Neuronal stem cell (in vitro differentiated cells): ENCODE results near the gene SALL4.
A peak's percentile ranks its signal among the peaks of the same experiment; 100 is the strongest.
"Not testable (repeated sequence)": the region's sequence is repeated elsewhere in the genome, so short reads cannot be mapped to it uniquely, and the experiment has no call there.

Experiments
- DNase-seq: peaks from one replicate; pipeline ENCODE4 v3.0.0-alpha.2; 2013; ENCODE audit warnings: low spot score
- H2AFZ ChIP-seq: one replicate; pipeline ENCODE4 v1.6.1; 2013; ENCODE audit warnings: mild to moderate bottlenecking, low read length, inconsistent platforms
- H2AK5ac ChIP-seq: 2 replicates; pipeline ENCODE4 v1.6.1; 2013; ENCODE audit warnings: low read depth, mild to moderate bottlenecking, inconsistent platforms, low read length, moderate library complexity, mixed read lengths
- H2BK120ac ChIP-seq: 2 replicates; pipeline ENCODE4 v1.6.1; 2013; ENCODE audit warnings: low read depth, mild to moderate bottlenecking, inconsistent platforms, low read length, moderate library complexity, mixed read lengths
- H2BK12ac ChIP-seq: one replicate; pipeline ENCODE4 v1.6.1; 2013; ENCODE audit warnings: low read length, inconsistent platforms
- H2BK15ac ChIP-seq: 2 replicates; pipeline ENCODE4 v1.6.1; 2013; ENCODE audit warnings: mild to moderate bottlenecking, low read length, inconsistent platforms, mixed read lengths
- H2BK5ac ChIP-seq: one replicate; pipeline ENCODE4 v1.6.1; 2013; ENCODE audit warnings: inconsistent platforms, mild to moderate bottlenecking, low read length, moderate library complexity
- H3K14ac ChIP-seq: one replicate; pipeline ENCODE4 v1.6.1; 2013; ENCODE audit warnings: low read length, inconsistent platforms
- H3K18ac ChIP-seq: 2 replicates; pipeline ENCODE4 v1.6.1; 2013; ENCODE audit warnings: low read length, inconsistent platforms
- H3K23ac ChIP-seq: 2 replicates; pipeline ENCODE4 v1.6.1; 2013; ENCODE audit warnings: low read depth, mild to moderate bottlenecking, mixed read lengths, low read length, inconsistent platforms; ENCODE audit not compliant: poor library complexity
- H3K27ac ChIP-seq: replicated peaks from 3 replicates; pipeline ENCODE4 v1.5.1; 2013; ENCODE audit warnings: low read length, inconsistent platforms
- H3K27me3 ChIP-seq, 3 experiments: 2 replicates each; pipeline ENCODE4 v1.6.1; 2013; ENCODE audit warnings: low read length in 3 of 3, mild to moderate bottlenecking in 2 of 3, inconsistent platforms in 1 of 3, low read depth in 1 of 3, mixed read lengths in 1 of 3, moderate library complexity in 1 of 3; ENCODE audit not compliant: control insufficient read depth in 3 of 3, insufficient read depth in 3 of 3
- H3K36me3 ChIP-seq, 2 donors: replicated peaks in 1 of 2; 2 replicates each; pipeline ENCODE4 v1.6.1; 2013; ENCODE audit warnings: low read length in 2 of 2; ENCODE audit not compliant: control insufficient read depth in 2 of 2, insufficient read depth in 2 of 2
- H3K4ac ChIP-seq: 2 replicates; pipeline ENCODE4 v1.6.1; 2013; ENCODE audit warnings: inconsistent platforms, mild to moderate bottlenecking, low read length, moderate library complexity
- H3K4me1 ChIP-seq, 2 donors: 1 replicate in 1 of 2; 2 replicates in 1 of 2; pipeline ENCODE4 v1.6.1; 2013; ENCODE audit warnings: low read length in 2 of 2, low read depth in 1 of 2; ENCODE audit not compliant: control insufficient read depth in 2 of 2, insufficient read depth in 1 of 2
- H3K4me2 ChIP-seq: one replicate; pipeline ENCODE4 v1.6.1; 2013; ENCODE audit warnings: mild to moderate bottlenecking, low read length, inconsistent platforms; ENCODE audit not compliant: insufficient read depth, poor library complexity, severe bottlenecking
- H3K4me3 ChIP-seq, 2 donors: 2 replicates each; pipeline ENCODE4 v1.5.1; 2013; ENCODE audit warnings: low read length in 2 of 2, mild to moderate bottlenecking in 2 of 2, inconsistent platforms in 1 of 2, moderate library complexity in 1 of 2
- H3K79me1 ChIP-seq: one replicate; pipeline ENCODE4 v1.6.1; 2013; ENCODE audit warnings: low read depth, mild to moderate bottlenecking, inconsistent platforms, low read length, moderate library complexity
- H3K9ac ChIP-seq: one replicate; pipeline ENCODE4 v1.6.1; 2013; ENCODE audit warnings: mild to moderate bottlenecking, low read depth, low read length, inconsistent platforms; ENCODE audit not compliant: poor library complexity
- H3K9me3 ChIP-seq, 2 donors: replicated peaks in 1 of 2; 2 replicates each; pipeline versions ENCODE3 to v1.6.1; 2013; ENCODE audit warnings: low read length in 2 of 2, mild to moderate bottlenecking in 2 of 2, inconsistent platforms in 1 of 2, low read depth in 1 of 2, mixed read lengths in 1 of 2, moderate library complexity in 1 of 2; ENCODE audit not compliant: control insufficient read depth in 2 of 2, insufficient read depth in 1 of 2
- H4K8ac ChIP-seq: one replicate; pipeline ENCODE4 v1.6.1; 2013; ENCODE audit warnings: low read depth, mild to moderate bottlenecking, inconsistent platforms, low read length, moderate library complexity
- H4K91ac ChIP-seq: one replicate; pipeline ENCODE4 v1.6.1; 2013; ENCODE audit warnings: low read length, low read depth, mild to moderate bottlenecking, inconsistent platforms; ENCODE audit not compliant: poor library complexity
- WGBS, 2 donors: extraction: QIAGEN DNeasy Blood & Tissue Kit; methylation state at CpG; one replicate each; pipeline ENCODE4 v1.1.7; 2013; ENCODE audit warnings: missing lambda C conversion rate in 2 of 2, mixed read lengths in 1 of 2; ENCODE audit not compliant: insufficient read length in 2 of 2, insufficient replicate concordance in 1 of 2; ENCODE audit errors: extremely low coverage in 2 of 2; 5-methylcytosine and 5-hydroxymethylcytosine counted together

Gene SALL4

GRCh38 chr20:51816856-51817255, 14.5 kb upstream of the SALL4 start:
- not testable (repeated sequence) for H3K23ac ChIP-seq, H3K4me3 ChIP-seq, H3K27me3 ChIP-seq, H3K4ac ChIP-seq, H3K9me3 ChIP-seq, H3K27ac ChIP-seq, H3K4me1 ChIP-seq, H2AFZ ChIP-seq, H3K18ac ChIP-seq, H2AK5ac ChIP-seq, H4K8ac ChIP-seq, H3K14ac ChIP-seq, H2BK12ac ChIP-seq, H2BK120ac ChIP-seq, H2BK15ac ChIP-seq, H3K79me1 ChIP-seq, H2BK5ac ChIP-seq, H4K91ac ChIP-seq, H3K36me3 ChIP-seq, H3K9ac ChIP-seq, H3K4me2 ChIP-seq, DNase-seq
- no CpG with 5 or more reads among the region's 8 CpGs for WGBS, 2 donors

GRCh38 chr20:51815383-51816076, 13.2 kb upstream of the SALL4 start:
- Histone ChIP-seq H2BK5ac (no peak overlapping the region), H3K18ac (peak overlapping the region; percentile 0), H2BK12ac (no peak overlapping the region), H4K8ac (no peak overlapping the region), H2AFZ (no peak overlapping the region), H2AK5ac (no peak overlapping the region), H4K91ac (no peak overlapping the region), H3K79me1 (no peaks in the 10 kb centered on the region), H3K27ac (no peak overlapping the region), H3K23ac (no peak overlapping the region), H3K14ac (no peak overlapping the region), H2BK120ac (no peak overlapping the region), H3K4me1 (peaks cover 3 to 7% of the 10 kb centered on the region in 2 donors), H3K4me2 (no peak overlapping the region), H3K36me3 (no peaks in the 10 kb centered on the region), H2BK15ac (no peak overlapping the region), H3K4ac (no peak overlapping the region), H3K27me3 (no peaks in the 10 kb centered on the region), H3K4me3 (no peak overlapping the region), H3K9ac (no peak overlapping the region), H3K9me3 (no peaks in the 10 kb centered on the region)
- no CpG with 5 or more reads among the region's 5 CpGs for WGBS, 2 donors
- no peak for DNase-seq

DNA sequence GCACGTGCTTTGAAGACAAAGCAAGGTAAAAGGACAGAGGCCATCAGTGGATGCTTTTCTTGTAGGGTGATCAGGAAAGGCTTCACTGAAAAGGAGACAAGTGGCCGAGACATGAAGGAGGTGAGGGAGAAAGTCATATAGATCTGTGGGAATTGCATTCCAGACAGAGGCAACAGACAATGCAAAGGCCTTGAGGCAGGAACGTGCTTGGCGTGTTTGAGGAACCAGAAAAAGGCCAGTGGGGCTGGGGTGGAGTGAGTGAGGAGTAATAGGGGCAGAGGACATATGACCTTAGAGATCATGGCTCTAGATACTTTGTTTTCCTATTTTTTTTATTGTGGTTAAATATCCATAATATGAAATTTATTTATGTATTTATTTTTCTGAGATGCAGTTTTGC, 10.5 kb upstream of the SALL4 start:
- H4K91ac ChIP-seq: no peak overlapping the region
- no peaks in the 10 kb centered on the region for H3K79me1 ChIP-seq
- H3K18ac ChIP-seq: no peak overlapping the region
- H2BK120ac ChIP-seq: no peak overlapping the region
- peaks cover 3 to 6% of the 10 kb centered on the region in 2 donors for H3K4me1 ChIP-seq
- H3K27me3 ChIP-seq: no peaks in the 10 kb centered on the region
- H3K9ac ChIP-seq: no peak overlapping the region
- no peak overlapping the region for H3K27ac ChIP-seq
- no peak overlapping the region for H3K4me3 ChIP-seq
- H2BK5ac ChIP-seq: no peak overlapping the region
- H3K14ac ChIP-seq: no peak overlapping the region
- no peak overlapping the region for H2BK15ac ChIP-seq
- H3K4ac ChIP-seq: no peak overlapping the region
- H2BK12ac ChIP-seq: no peak overlapping the region
- H3K23ac ChIP-seq: no peak overlapping the region
- no peak overlapping the region for H2AK5ac ChIP-seq
- WGBS, 2 donors: no CpG with 5 or more reads among the region's 4 CpGs
- no peak overlapping the region for H2AFZ ChIP-seq
- H4K8ac ChIP-seq: no peak overlapping the region
- no peak overlapping the region for H3K4me2 ChIP-seq
- H3K9me3 ChIP-seq: no peaks in the 10 kb centered on the region
- no peaks in the 10 kb centered on the region for H3K36me3 ChIP-seq
- DNase-seq: no peak

- H3K27me3 ChIP-seq: no peaks in the 10 kb centered on the region
- no peak overlapping the region for H2BK15ac ChIP-seq
- no peaks in the 10 kb centered on the region for H3K9me3 ChIP-seq
- H3K14ac ChIP-seq: no peak overlapping the region
- H3K4me1 ChIP-seq: peaks cover 3 to 6% of the 10 kb centered on the region in 2 donors
- no peak overlapping the region for H2BK120ac ChIP-seq
- H3K36me3 ChIP-seq: no peaks in the 10 kb centered on the region
- H2AK5ac ChIP-seq: no peak overlapping the region
- H2BK5ac ChIP-seq: no peak overlapping the region
- H4K8ac ChIP-seq: no peak overlapping the region
- no peak overlapping the region for H4K91ac ChIP-seq
- no peak overlapping the region for H2BK12ac ChIP-seq
- no peak for DNase-seq
- H3K27ac ChIP-seq: no peak overlapping the region
- no peaks in the 10 kb centered on the region for H3K79me1 ChIP-seq
- H3K18ac ChIP-seq: no peak overlapping the region
- H3K4me2 ChIP-seq: no peak overlapping the region
- no peak overlapping the region for H3K23ac ChIP-seq
- H3K9ac ChIP-seq: no peak overlapping the region
- peak overlapping the region; percentile 43 for H2AFZ ChIP-seq
- H3K4me3 ChIP-seq: no peak overlapping the region
- no peak overlapping the region for H3K4ac ChIP-seq
- no CpG with 5 or more reads among the region's 8 CpGs for WGBS, 2 donors
Observed at GRCh38 chr20:51811514-51812128, 9.3 kb upstream of the SALL4 start.
